Stimulated activated CD4-positive, alpha-beta T cell treated with anti-CD3 and anti-CD28 coated beads, TNF-alpha, amount 100 ng/mL, for 48 hours (primary cell): ENCODE results near the gene PRR14L.
"Not testable (repeated sequence)": the region's sequence is repeated elsewhere in the genome, so short reads cannot be mapped to it uniquely, and the experiment has no call there.

Source experiments
- DNase-seq, 3 donors: peaks; one replicate each; pipeline ENCODE4 v3.0.0-alpha.2; 2020; ENCODE audit warnings: low read depth in 3 of 3

PRR14L gene

GRCh38 chr22:31740314-31740713, 9.6 kb downstream of the PRR14L start:
- not testable (repeated sequence) for DNase-seq

GRCh38 chr22:31739795-31740201, 10.1 kb downstream of the PRR14L start:
- DNase-seq: no peak

DNA sequence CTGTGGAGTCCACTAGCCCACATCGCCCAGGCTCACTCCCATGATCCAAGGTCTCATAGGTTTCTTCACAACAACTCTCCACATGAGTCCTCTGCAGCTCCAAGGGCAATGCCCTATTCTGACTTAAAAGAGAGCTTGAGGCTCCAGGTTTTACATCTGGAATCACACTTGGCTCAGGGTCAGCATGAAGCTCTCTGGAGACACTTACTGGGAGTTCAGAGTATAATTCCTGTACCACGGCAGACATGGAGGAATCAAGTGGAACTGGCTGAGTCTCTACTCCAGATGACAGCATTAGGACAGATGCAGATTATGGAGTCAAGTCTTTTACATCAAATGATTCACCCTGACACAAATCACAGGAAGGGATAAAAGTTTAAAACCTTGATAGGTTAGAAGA, 11.4 kb downstream of the PRR14L start:
- DNase-seq: no peak

DNA sequence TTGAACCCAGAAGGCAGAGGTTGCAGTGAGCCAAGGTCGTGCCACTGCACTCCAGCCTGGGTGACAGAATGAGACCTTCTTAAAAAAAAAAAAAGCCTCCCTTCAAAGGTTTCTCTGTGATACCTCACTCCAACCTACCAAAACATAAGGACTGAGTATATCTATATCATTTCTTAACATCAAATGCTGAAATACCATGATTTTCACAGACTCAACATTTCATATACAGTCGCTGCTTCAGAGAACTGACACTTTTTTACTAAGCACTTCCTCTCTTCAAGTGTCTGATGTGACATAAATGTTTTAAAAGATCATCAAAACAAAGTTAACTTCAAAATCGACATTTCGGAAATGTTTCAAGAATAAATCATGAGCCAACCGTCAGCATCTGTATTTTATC, 12.0 kb downstream of the PRR14L start:
- no peak for DNase-seq

DNA sequence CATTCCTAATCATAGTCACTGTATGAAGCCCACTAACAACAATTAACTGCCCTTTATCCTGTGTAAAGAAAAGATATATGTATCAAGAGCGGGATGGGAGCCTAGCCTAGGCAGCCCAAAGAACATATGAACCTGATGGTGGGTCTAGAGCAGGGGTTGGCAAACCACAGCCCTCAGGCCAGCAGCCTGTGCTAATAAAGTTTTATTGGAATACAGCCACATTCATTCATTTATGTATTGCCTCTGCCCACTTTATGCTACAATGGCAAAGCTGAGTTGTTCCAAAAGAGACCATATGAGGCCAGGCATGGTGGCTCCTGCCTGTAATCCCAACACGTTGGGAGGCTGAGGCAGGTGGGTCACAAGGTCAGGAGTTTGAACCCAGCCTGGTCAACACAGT, 13.5 kb downstream of the PRR14L start:
- DNase-seq: no peak

DNA sequence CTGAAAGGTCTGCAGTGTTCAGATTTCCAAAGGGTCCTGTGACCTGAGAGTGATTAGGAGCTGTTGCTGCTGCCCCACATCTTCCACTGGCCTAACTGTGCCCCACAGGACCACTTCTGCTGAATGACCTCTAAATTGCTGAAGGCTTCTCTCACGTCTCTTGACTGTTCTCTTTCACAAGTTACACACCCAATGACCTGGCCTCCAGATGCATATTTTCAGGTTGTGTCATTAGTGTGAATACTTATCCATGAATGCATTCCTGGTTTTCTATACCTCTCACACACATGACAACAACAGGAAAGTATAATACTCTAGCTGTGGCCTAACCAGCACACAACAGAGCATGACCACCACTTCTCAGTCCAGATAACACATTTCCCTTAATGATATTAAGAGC, 15.4 kb downstream of the PRR14L start:
- no peak for DNase-seq

GRCh38 chr22:31733580-31734079, 16.3 kb downstream of the PRR14L start:
- no peak for DNase-seq

DNA sequence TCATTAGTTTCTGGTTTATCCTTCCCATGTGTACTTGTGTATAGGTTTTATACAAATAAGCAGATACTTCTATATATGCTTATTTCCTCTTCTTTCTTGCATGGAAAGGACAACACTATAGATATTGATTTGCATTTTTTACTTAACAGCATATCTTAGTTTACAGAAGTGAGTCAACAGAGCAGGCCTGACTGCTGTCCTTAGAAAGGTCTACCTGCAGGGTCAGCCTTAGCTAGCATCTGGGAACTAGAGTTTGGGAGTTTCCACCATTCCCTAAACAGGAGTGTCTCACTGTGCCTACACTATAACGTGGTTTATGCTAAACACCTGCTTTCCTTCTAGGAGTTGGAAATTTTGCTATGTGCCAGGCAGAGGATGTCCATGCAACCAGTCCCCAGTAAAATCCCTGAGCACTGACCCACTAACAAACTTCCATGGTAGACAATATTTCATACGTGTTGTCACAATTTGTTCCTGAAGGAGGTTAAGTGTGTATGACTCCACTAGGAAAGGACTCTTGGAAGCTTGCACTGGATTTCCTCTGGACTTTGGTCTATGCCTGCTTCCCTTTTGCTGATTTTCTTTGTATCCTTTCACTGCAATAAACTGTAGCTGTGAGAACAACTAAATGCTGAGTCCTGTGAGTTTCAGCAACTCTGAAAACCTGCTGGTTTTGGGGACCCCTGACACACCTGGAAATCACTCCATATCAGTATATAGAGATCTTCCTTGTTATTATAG, 17.7 kb downstream of the PRR14L start:
- no peak for DNase-seq

- DNase-seq: no peak
Observed at GRCh38 chr22:31730344-31730711, 19.6 kb downstream of the PRR14L start.

DNA sequence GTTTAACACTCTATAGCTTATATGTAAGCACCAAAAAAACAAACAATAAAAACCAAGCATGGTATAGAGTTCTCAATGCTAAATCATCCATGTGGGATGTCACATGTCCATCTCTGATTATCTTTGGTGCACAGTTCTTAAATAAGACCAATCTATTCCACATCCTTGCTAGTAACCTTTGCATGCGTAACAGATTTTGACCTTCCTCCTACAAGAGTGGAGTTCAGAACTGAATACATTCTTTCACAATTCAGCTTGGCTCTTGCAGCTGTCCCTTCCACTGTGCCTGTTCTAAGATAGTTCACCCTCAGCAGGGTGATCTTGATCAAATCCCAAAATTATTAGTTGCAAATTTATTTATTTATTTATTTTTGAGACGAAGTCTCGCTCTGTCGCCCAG, 21.1 kb downstream of the PRR14L start:
- DNase-seq: no peak

DNA sequence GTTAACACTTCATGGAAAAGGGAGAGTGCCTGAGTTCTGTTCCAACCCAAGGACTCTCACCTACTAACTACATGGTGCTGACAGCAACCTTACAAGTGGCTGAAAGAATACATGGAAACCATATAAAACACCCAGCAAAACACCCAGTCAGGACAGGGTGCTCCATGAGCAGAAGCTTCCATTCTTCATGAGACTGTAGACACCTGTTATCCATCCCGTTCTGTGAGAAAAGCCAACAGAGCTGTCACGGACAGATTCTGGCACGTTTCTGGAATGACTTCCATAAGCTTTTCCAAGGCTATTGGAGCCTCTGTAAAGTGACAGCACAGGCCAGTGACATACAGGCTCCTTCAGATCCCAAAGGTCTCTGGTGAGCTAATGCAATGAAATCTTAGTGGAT, 23.2 kb downstream of the PRR14L start:
- DNase-seq: no peak

DNA sequence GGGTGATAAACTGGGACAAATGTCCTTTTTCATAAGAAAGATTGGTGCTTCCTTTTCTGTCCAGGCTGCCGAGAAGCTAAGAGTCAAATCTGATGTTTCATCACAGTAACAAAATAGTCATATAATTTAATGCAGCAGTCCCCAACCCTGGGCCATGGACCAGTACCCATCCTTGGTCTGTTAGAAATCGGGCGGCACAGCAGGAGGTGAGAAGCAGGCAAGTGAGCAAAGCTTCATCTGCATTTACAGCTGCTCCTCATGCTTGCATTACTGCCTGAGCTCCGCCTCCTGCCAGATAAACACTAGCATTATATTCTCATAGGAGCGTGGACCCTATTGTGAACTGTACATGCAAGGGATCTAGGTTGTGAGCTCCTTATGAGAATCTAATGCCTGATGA, 26.2 kb downstream of the PRR14L start:
- DNase-seq: no peak

DNA sequence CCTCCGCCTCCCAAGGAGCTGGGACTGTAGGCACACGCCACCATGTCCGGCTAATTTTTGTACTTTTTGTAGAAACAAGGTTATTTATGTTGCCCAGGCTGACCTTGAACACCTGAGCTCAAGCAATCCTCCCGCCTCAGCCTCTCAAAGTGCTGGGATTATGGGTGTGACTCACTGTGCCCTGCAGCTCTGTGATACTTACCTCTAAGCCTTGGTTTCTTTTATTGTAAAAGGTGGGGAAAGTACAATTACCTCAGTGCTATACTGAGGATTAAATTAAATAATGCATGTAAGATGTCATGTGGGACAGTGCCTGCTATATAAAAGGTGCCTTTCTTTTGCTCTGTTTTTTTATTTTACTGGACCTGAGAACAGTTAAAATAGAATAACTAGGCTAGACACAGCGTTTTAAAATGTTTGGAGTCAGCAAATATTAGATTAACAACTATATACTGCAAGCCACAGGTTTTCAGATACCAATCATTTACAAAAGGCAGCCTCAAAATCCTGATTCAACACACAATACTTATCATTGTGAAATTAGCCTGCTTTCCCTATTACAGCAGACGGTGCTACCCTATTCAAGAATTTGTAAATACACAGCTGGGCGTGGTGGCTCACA, 30.0 kb downstream of the PRR14L start:
- no peak for DNase-seq

- DNase-seq: no peak
Observed at GRCh38 chr22:31715147-31715778, 34.7 kb downstream of the PRR14L start.

GRCh38 chr22:31711226-31711625, 38.7 kb downstream of the PRR14L start:
- DNase-seq: not testable (repeated sequence)

DNA sequence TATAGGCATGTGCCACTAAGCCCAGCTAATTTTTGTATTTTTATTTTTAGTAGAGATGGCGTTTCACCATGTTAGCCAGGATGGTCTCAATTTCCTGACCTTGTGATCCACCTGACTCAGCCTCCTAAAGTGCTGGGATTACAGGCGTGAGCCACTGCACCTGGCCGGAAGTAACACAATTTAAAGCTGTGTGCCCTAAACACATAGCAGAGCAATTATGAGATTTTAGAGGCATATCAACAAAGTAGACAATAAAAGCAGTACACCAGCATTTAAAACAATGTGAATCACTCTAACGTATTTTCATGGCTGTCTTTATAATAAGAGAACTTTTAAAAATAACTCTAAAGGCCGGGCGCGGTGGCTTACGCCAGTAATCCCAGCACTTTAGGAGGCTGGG, 42.4 kb downstream of the PRR14L start:
- DNase-seq: no peak

DNA sequence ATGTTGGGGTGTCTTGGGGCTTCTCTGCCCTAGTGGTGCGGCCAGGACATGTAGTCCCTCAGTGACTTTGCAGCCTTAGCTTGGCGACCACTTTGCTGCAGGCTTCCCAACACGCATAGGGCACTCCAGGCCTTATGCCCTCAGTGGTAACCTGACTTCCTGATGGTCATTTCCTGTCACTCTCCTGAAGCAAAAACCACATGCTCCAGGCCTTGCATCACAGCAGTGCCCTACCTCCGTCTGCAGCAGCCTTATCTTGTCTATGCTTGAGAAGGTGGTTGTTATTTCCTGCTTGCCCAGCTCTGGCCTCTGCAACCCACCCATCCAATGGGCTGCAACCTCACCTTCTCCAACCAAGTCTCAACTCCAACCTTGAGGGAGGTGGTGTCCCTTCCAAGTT, 54.5 kb downstream of the PRR14L start:
- DNase-seq: no peak

DNA sequence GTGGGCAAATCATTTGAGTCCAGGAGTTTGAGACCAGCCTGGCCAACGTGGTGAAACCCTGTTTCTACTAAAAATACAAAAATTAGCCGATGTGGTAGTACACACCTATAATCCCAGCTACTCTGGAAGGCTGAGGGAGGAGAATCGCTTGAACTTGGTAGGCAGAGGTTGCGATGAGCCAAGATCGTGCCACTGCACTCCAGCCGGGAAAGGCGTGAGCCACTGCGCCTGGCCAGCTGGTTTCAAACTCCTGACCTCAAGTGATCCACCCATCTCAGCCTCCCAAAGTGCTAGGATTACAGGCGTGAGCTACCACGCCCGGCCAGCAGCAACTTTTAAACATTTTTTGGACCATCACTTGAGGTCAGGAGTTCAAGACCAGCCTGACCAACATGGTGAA, 55.9 kb downstream of the PRR14L start:
- DNase-seq: not testable (repeated sequence)

GRCh38 chr22:31692186-31692886, 57.6 kb downstream of the PRR14L start:
- no peak for DNase-seq

DNA sequence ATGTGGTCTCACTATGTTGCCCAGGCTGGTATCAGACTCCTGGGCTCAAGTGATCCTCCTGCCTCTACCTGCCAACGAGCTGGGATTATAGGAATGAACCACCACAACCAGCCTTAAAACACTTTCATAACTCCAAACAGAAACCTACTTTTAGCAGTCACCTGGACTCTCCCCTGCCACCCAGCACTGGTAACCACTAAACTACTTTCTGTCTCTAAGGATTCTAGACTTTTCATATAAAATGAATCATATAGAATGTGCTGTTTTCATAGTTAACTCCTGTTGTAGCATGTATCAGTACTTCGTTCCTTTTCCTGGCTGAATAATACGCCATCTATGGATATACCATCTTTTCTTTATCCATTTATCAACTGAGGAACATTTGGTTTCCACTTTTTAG, 58.5 kb downstream of the PRR14L start:
- no peak for DNase-seq

- no peak for DNase-seq
Observed at GRCh38 chr22:31683181-31684105, 66.5 kb downstream of the PRR14L start.
